Measurements from ENCODE around the gene FMN2. TPM values are rescaled to one million over a fixed set of nuclear protein-coding genes. Genes with fewer than 3 reads are reported as not detected.

The FMN2 gene
- total and polyA plus RNA-seq, 9 donors: 0.60 to 10.1 (median 2.5) TPM

- intact Hi-C loops (cut with DNase I): no loop called here
- H3K27ac ChIP-seq: no peak overlapping the region
- DNase-seq: no peak
- no peaks in the 10 kb centered on the region for H3K4me1 ChIP-seq (ENCODE audit: insufficient read depth)
- TF ChIP-seq, protein P1, sequence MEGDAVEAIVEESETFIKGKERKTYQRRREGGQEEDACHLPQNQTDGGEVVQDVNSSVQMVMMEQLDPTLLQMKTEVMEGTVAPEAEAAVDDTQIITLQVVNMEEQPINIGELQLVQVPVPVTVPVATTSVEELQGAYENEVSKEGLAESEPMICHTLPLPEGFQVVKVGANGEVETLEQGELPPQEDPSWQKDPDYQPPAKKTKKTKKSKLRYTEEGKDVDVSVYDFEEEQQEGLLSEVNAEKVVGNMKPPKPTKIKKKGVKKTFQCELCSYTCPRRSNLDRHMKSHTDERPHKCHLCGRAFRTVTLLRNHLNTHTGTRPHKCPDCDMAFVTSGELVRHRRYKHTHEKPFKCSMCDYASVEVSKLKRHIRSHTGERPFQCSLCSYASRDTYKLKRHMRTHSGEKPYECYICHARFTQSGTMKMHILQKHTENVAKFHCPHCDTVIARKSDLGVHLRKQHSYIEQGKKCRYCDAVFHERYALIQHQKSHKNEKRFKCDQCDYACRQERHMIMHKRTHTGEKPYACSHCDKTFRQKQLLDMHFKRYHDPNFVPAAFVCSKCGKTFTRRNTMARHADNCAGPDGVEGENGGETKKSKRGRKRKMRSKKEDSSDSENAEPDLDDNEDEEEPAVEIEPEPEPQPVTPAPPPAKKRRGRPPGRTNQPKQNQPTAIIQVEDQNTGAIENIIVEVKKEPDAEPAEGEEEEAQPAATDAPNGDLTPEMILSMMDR (IDR thresholded peaks at IDR 0.05): no peak
- TF ChIP-seq EP300 (IDR thresholded peaks at IDR 0.05): no peak
- no peak for TF ChIP-seq POLR2A (IDR thresholded peaks at IDR 0.05)
- 69 to 76% (median 72%) methylated on average over 2 of the region's 2 CpGs for WGBS, 3 donors
- no peak overlapping the region for H3K4me3 ChIP-seq
- H3K9me3 ChIP-seq: no peaks in the 10 kb centered on the region
- H3K36me3 ChIP-seq: no peaks in the 10 kb centered on the region
- no peaks in the 10 kb centered on the region for H3K27me3 ChIP-seq
Measured at GRCh38 chr1:240234485-240235210, 143.0 kb downstream of the FMN2 start.

GRCh38 chr1:240235521-240236288, 144.0 kb downstream of the FMN2 start:
- no peaks in the 10 kb centered on the region for H3K27me3 ChIP-seq
- H3K4me1 ChIP-seq (ENCODE audit: insufficient read depth): no peaks in the 10 kb centered on the region
- H3K9me3 ChIP-seq: no peaks in the 10 kb centered on the region
- no peak overlapping the region for H3K4me3 ChIP-seq
- 91 to 94% (median 93%) methylated on average over 4 of the region's 4 CpGs for WGBS, 3 donors
- intact Hi-C loops (cut with DNase I): no loop called here
- no peak for DNase-seq
- H3K36me3 ChIP-seq: no peaks in the 10 kb centered on the region
- TF ChIP-seq, protein P1 (IDR thresholded peaks at IDR 0.05): no peak
- TF ChIP-seq POLR2A (IDR thresholded peaks at IDR 0.05): no peak
- no peak for TF ChIP-seq EP300 (IDR thresholded peaks at IDR 0.05)
- no peak overlapping the region for H3K27ac ChIP-seq

GRCh38 chr1:240237305-240237721, 145.6 kb downstream of the FMN2 start:
- WGBS, 3 donors: 16 to 37% (median 23%) methylated on average over 4 of the region's 4 CpGs
- no peak overlapping the region for H3K27ac ChIP-seq
- H3K36me3 ChIP-seq: no peaks in the 10 kb centered on the region
- no peak overlapping the region for H3K4me3 ChIP-seq
- TF ChIP-seq POLR2A (IDR thresholded peaks at IDR 0.05): no peak
- TF ChIP-seq, protein P1 (IDR thresholded peaks at IDR 0.05): no peak
- TF ChIP-seq EP300 (IDR thresholded peaks at IDR 0.05): no peak
- H3K9me3 ChIP-seq: no peaks in the 10 kb centered on the region
- intact Hi-C loops (cut with DNase I): no loop called here
- H3K4me1 ChIP-seq (ENCODE audit: insufficient read depth): no peaks in the 10 kb centered on the region
- no peaks in the 10 kb centered on the region for H3K27me3 ChIP-seq
- DNase-seq: peak in 1 of 5 donors; percentile 11

- DNase-seq: no peak
- H3K36me3 ChIP-seq: no peaks in the 10 kb centered on the region
- H3K27ac ChIP-seq: no peak overlapping the region
- H3K4me3 ChIP-seq: no peak overlapping the region
- H3K9me3 ChIP-seq: no peaks in the 10 kb centered on the region
- H3K27me3 ChIP-seq: no peaks in the 10 kb centered on the region
- H3K4me1 ChIP-seq (ENCODE audit: insufficient read depth): no peaks in the 10 kb centered on the region
- TF ChIP-seq POLR2A (IDR thresholded peaks at IDR 0.05) (no peak), EP300 (IDR thresholded peaks at IDR 0.05) (no peak)
- TF ChIP-seq, protein P1 (IDR thresholded peaks at IDR 0.05): no peak
- intact Hi-C loops (cut with DNase I): no loop called here
Measured at GRCh38 chr1:240239309-240239708, 147.6 kb downstream of the FMN2 start.
